Caco-2 (cell line): ENCODE measurements around the gene LRRTM4. TPM values are rescaled to one million over a fixed set of nuclear protein-coding genes. Genes with fewer than 3 reads are reported as not detected.
A peak's percentile ranks its signal among the peaks of the same experiment; 100 is the strongest.

Experiments used
- BruUV-seq: library from RNA; stranded (reverse); fragments of 400-500 nt; replicated peaks from 2 replicates; lab custom pipeline; 2021; lab: Mats Ljungman, UMichigan
- CTCF ChIA-PET: fragments of 300-600 bp; sonication (Branson Sonifier 250); formaldehyde crosslinking; loops from one replicate; lab custom pipeline; 2022; ENCODE audit warnings: antibody characterized with exemption; lab: Charles Lee
- POLR2A ChIA-PET: fragments of 300-600 bp; sonication (Branson Sonifier 250); formaldehyde crosslinking; loops from one replicate; lab custom pipeline; 2022; ENCODE audit warnings: antibody characterized with exemption; lab: Charles Lee
- DNase-seq, 2 experiments: peaks; one replicate each; pipeline versions ENCODE4 v3.0.0 to v3.0.0-alpha.2; 2020 to 2022
- H3K27me3 ChIP-seq: replicated peaks from 2 replicates; pipeline ENCODE4 v1.6.0; 2011; ENCODE audit warnings: low read length; ENCODE audit not compliant: control insufficient read depth, insufficient read depth
- H3K36me3 ChIP-seq: 2 replicates; pipeline ENCODE4 v1.5.1; 2011; ENCODE audit warnings: low read length; ENCODE audit not compliant: control insufficient read depth, insufficient read depth
- H3K4me1 ChIP-seq: fragments of 250-450 bp; sonication (Bioruptor Pico); 2 replicates; pipeline ENCODE4 v1.5.1; 2020; ENCODE audit warnings: mild to moderate bottlenecking
- H3K4me3 ChIP-seq: 2 replicates; pipeline ENCODE4 v1.5.1; 2011; ENCODE audit warnings: low read depth, mild to moderate bottlenecking, control low read depth, low read length
- H3K9me3 ChIP-seq: fragments of 250-450 bp; sonication (Bioruptor Pico); 2 replicates; pipeline ENCODE4 v1.5.1; 2020; ENCODE audit warnings: mild to moderate bottlenecking, moderate library complexity
- H3K27ac Mint-ChIP-seq: one replicate; pipeline ENCODE4 v1.8.0; 2022; ENCODE audit warnings: mixed read lengths; ENCODE audit not compliant: unreplicated experiment
- H3K27me3 Mint-ChIP-seq: one replicate; pipeline ENCODE4 v1.8.0; 2022; ENCODE audit warnings: mixed read lengths; ENCODE audit not compliant: insufficient read depth, unreplicated experiment
- H3K36me3 Mint-ChIP-seq: one replicate; pipeline ENCODE4 v1.8.0; 2022; ENCODE audit warnings: mild to moderate bottlenecking, mixed read lengths; ENCODE audit not compliant: insufficient read depth, unreplicated experiment
- H3K4me1 Mint-ChIP-seq: one replicate; pipeline ENCODE4 v1.8.0; 2022; ENCODE audit warnings: low read depth, mixed read lengths; ENCODE audit not compliant: unreplicated experiment
- H3K4me3 Mint-ChIP-seq: one replicate; pipeline ENCODE4 v1.8.0; 2022; ENCODE audit warnings: mild to moderate bottlenecking, moderate library complexity, mixed read lengths; ENCODE audit not compliant: unreplicated experiment
- H3K9me3 Mint-ChIP-seq: one replicate; pipeline ENCODE4 v1.8.0; 2022; ENCODE audit warnings: mixed read lengths; ENCODE audit not compliant: unreplicated experiment
- intact Hi-C: fragments of 100-400 bp; cut with micrococcal nuclease; formaldehyde crosslinking; loops from one replicate; pipeline ENCODE4 v1.10.0; 2022; ENCODE audit not compliant: unreplicated experiment
- total RNA-seq: library from RNA; stranded (reverse); gene quantifications from 2 replicates; pipeline ENCODE4 v1.2.3, GENCODE V29; 2022
- TF ChIP-seq, protein P1 (sequence below), 2 experiments: fragments of 200-600 bp in 1 of 2; IDR thresholded peaks; 1 replicate in 1 of 2; 2 replicates in 1 of 2; pipeline versions ENCODE4 v1.5.1 to v1.8.0; 2011 to 2022; ENCODE audit warnings: antibody characterized with exemption in 1 of 2, control low read depth in 1 of 2, inconsistent platforms in 1 of 2, low read depth in 1 of 2, low read length in 1 of 2, mild to moderate bottlenecking in 1 of 2, moderate library complexity in 1 of 2; ENCODE audit not compliant: insufficient read depth in 1 of 2, severe bottlenecking in 1 of 2, unreplicated experiment in 1 of 2

The LRRTM4 gene
- total RNA-seq, 1 experiment from 2014 or later, result 0.32 TPM

DNA sequence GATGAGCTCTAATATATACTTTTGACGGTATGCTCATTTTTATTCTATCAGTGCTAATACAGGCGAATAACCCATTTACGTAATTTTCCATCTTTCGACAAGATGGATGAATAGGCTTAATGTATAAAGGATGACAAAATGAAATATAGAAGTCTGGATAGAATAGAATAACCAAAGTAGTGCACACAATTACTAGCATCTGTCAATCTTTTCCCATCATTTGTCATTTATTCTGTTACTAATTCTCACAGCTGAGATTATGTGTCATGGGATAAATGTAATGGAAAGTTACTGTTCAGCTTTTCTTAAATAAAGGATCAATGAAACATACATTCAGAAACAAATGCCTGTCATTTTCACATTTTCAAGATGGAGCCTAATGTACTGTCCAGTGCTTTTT is 548.6 kb downstream of the LRRTM4 start:
- intact Hi-C loops, result no loop called here

DNA sequence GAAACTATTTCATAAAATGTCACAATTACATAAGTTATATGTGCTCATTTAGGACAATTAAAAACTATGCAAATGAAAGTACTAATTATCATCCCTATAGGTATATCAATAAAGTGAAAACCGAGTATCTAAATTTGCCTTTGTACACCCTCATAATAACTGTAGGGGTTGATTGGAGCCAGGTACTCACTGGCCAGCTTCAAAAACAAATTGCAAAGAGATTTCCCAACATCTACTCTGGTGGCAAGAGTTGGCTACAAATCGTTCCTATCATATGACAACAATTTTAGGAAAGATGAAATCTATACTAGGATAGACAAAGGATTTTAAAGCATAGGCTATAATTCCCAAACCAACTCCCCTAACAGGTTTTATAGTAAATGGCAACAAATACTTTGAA is 556.4 kb downstream of the LRRTM4 start:
- TF ChIP-seq, protein P1, sequence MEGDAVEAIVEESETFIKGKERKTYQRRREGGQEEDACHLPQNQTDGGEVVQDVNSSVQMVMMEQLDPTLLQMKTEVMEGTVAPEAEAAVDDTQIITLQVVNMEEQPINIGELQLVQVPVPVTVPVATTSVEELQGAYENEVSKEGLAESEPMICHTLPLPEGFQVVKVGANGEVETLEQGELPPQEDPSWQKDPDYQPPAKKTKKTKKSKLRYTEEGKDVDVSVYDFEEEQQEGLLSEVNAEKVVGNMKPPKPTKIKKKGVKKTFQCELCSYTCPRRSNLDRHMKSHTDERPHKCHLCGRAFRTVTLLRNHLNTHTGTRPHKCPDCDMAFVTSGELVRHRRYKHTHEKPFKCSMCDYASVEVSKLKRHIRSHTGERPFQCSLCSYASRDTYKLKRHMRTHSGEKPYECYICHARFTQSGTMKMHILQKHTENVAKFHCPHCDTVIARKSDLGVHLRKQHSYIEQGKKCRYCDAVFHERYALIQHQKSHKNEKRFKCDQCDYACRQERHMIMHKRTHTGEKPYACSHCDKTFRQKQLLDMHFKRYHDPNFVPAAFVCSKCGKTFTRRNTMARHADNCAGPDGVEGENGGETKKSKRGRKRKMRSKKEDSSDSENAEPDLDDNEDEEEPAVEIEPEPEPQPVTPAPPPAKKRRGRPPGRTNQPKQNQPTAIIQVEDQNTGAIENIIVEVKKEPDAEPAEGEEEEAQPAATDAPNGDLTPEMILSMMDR (IDR thresholded peaks at IDR 0.05; ENCODE audit: insufficient read depth in 1 of 2, low read depth in 1 of 2, low read length in 1 of 2, severe bottlenecking in 1 of 2, unreplicated experiment in 1 of 2), result no peak
- H3K4me1 Mint-ChIP-seq, result no peaks in the 10 kb centered on the region
- H3K4me3 Mint-ChIP-seq, result no peak overlapping the region
- no peak for DNase-seq
- no peaks in the 10 kb centered on the region for H3K36me3 ChIP-seq
- no peaks in the 10 kb centered on the region for H3K9me3 Mint-ChIP-seq
- BruUV-seq, result no TSS peak
- H3K27me3 ChIP-seq, result no peaks in the 10 kb centered on the region
- no peaks in the 10 kb centered on the region for H3K9me3 ChIP-seq
- no peaks in the 10 kb centered on the region for H3K4me1 ChIP-seq
- H3K27ac Mint-ChIP-seq, result no peak overlapping the region
- peaks cover 3% of the 10 kb centered on the region for H3K27me3 Mint-ChIP-seq
- ChIA-PET CTCF (no interaction called here), POLR2A (no interaction called here)
- no peak overlapping the region for H3K4me3 ChIP-seq
- intact Hi-C loops, result no loop called here
- no peaks in the 10 kb centered on the region for H3K36me3 Mint-ChIP-seq

More for the DNA sequence above, 548.6 kb downstream of the LRRTM4 start:
- H3K9me3 Mint-ChIP-seq, result no peaks in the 10 kb centered on the region
- H3K36me3 Mint-ChIP-seq, result no peaks in the 10 kb centered on the region
- no peaks in the 10 kb centered on the region for H3K27me3 Mint-ChIP-seq
- no peak overlapping the region for H3K4me3 ChIP-seq
- no peaks in the 10 kb centered on the region for H3K4me1 Mint-ChIP-seq
- ChIA-PET POLR2A (no interaction called here), CTCF (no interaction called here)
- no peaks in the 10 kb centered on the region for H3K27me3 ChIP-seq
- H3K27ac Mint-ChIP-seq, result no peak overlapping the region
- H3K9me3 ChIP-seq, result no peaks in the 10 kb centered on the region
- BruUV-seq, result no TSS peak
- no peaks in the 10 kb centered on the region for H3K36me3 ChIP-seq
- H3K4me3 Mint-ChIP-seq, result no peak overlapping the region
- no peaks in the 10 kb centered on the region for H3K4me1 ChIP-seq
- DNase-seq, result no peak
- TF ChIP-seq, protein P1 (IDR thresholded peaks at IDR 0.05; ENCODE audit: insufficient read depth in 1 of 2, low read depth in 1 of 2, low read length in 1 of 2, severe bottlenecking in 1 of 2, unreplicated experiment in 1 of 2), result no peak

DNA sequence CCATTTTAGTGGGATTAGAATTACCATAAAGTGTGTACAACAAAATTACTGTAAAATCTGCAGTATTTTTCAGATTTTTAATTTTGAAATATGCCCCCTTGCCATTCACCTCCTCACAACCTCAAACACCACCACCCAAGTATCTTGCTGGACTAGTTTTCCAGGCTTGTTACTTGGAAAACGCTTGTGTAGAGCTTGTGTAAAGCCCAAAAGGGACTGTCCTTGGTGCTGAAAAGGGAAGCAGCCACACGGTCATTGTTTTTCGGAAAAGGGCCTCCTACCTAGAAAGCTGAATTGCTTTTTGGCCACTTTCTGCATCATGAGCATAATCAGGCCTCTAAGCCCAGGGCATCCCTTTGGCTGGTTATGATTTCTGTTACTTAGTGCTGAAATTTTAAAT is 563.4 kb downstream of the LRRTM4 start:
- H3K4me1 Mint-ChIP-seq, result no peaks in the 10 kb centered on the region
- ChIA-PET CTCF (no interaction called here), POLR2A (no interaction called here)
- H3K36me3 Mint-ChIP-seq, result no peaks in the 10 kb centered on the region
- TF ChIP-seq, protein P1 (IDR thresholded peaks at IDR 0.05; ENCODE audit: insufficient read depth in 1 of 2, low read depth in 1 of 2, low read length in 1 of 2, severe bottlenecking in 1 of 2, unreplicated experiment in 1 of 2), result no peak
- no peaks in the 10 kb centered on the region for H3K4me1 ChIP-seq
- no peaks in the 10 kb centered on the region for H3K36me3 ChIP-seq
- H3K9me3 ChIP-seq, result no peaks in the 10 kb centered on the region
- H3K9me3 Mint-ChIP-seq, result no peaks in the 10 kb centered on the region
- H3K4me3 ChIP-seq, result no peak overlapping the region
- no TSS peak for BruUV-seq
- peak; percentile 33 to 46 for DNase-seq
- intact Hi-C loops, result loop anchor here (10.0 kb wide), 1 partner anchor 366 kb away; no protein-coding TSS in a partner anchor
- no peaks in the 10 kb centered on the region for H3K27me3 ChIP-seq
- H3K4me3 Mint-ChIP-seq, result no peak overlapping the region
- no peaks in the 10 kb centered on the region for H3K27me3 Mint-ChIP-seq
- no peak overlapping the region for H3K27ac Mint-ChIP-seq
